Right renal cortex interstitium (tissue), 3 donors: ENCODE measurements around the gene KRT71. TPM values are rescaled to one million over a fixed set of nuclear protein-coding genes. Genes with fewer than 3 reads are reported as not detected.

Experiments
- DNase-seq, 3 donors: peaks; one replicate each; pipeline ENCODE4 v3.0.0-alpha.2; 2013; ENCODE audit warnings: low read depth in 3 of 3, low spot score in 2 of 3
- polyA plus RNA-seq, 3 donors: library from polyadenylated mRNA; unstranded; fragments of 120-200 nt; gene quantifications; one replicate each; pipeline ENCODE4 v1.2.1, GENCODE V29; 2013; ENCODE audit not compliant: insufficient read length in 3 of 3

KRT71 gene
- polyA plus RNA-seq, 3 donors, result not detected

GRCh38 chr12:52540531-52540930 lies 12.4 kb downstream of the KRT71 start:
- DNase-seq, result no peak

- no peak for DNase-seq
Observed at GRCh38 chr12:52539821-52540173, 13.1 kb downstream of the KRT71 start.

GRCh38 chr12:52539083-52539820 lies 13.7 kb downstream of the KRT71 start:
- peak; percentile 3 to 13 (median 7) for DNase-seq

- DNase-seq, result no peak
Observed at GRCh38 chr12:52537101-52537500, 15.8 kb downstream of the KRT71 start.

- DNase-seq, result no peak
Observed at GRCh38 chr12:52535574-52535973, 17.4 kb downstream of the KRT71 start.

GRCh38 chr12:52534482-52534881 lies 18.5 kb downstream of the KRT71 start:
- no peak for DNase-seq

- DNase-seq, result no peak
Observed at GRCh38 chr12:52533686-52534470, 19.1 kb downstream of the KRT71 start.

GRCh38 chr12:52532636-52533035 lies 20.3 kb downstream of the KRT71 start:
- DNase-seq, result no peak

- no peak for DNase-seq
Observed at GRCh38 chr12:52531566-52532300, 21.2 kb downstream of the KRT71 start.

- no peak for DNase-seq
Observed at GRCh38 chr12:52530905-52531304, 22.0 kb downstream of the KRT71 start.

GRCh38 chr12:52530366-52530765 lies 22.6 kb downstream of the KRT71 start:
- no peak for DNase-seq

- DNase-seq, result no peak
Observed at GRCh38 chr12:52529846-52530245, 23.1 kb downstream of the KRT71 start.

GRCh38 chr12:52529417-52529816 lies 23.5 kb downstream of the KRT71 start:
- DNase-seq, result no peak

- no peak for DNase-seq
Observed at GRCh38 chr12:52528641-52529143, 24.3 kb downstream of the KRT71 start.

- no peak for DNase-seq
Observed at GRCh38 chr12:52527121-52527800, 25.7 kb downstream of the KRT71 start.

GRCh38 chr12:52526511-52526951 lies 26.4 kb downstream of the KRT71 start:
- no peak for DNase-seq

- no peak for DNase-seq
Observed at GRCh38 chr12:52525661-52526499, 27.1 kb downstream of the KRT71 start.

GRCh38 chr12:52524898-52525591 lies 27.9 kb downstream of the KRT71 start:
- no peak for DNase-seq

- no peak for DNase-seq
Observed at GRCh38 chr12:52524241-52524897, 28.6 kb downstream of the KRT71 start.
